Thyroid gland (tissue), 4 donors: ENCODE measurements around the gene PTPN6. TPM values are rescaled to one million over a fixed set of nuclear protein-coding genes. Genes with fewer than 3 reads are reported as not detected.

ENCODE experiments used
- DNase-seq, 2 donors: peaks; one replicate each; pipeline ENCODE4 v3.0.0-alpha.2; 2019
- H3K27ac ChIP-seq, 3 donors: fragments of 200-600 bp; sonication (generic); 1 replicate in 2 of 3; 2 replicates in 1 of 3; pipeline ENCODE4 v1.5.1; 2016 to 2019; ENCODE audit warnings: mild to moderate bottlenecking in 1 of 3, moderate library complexity in 1 of 3
- H3K27me3 ChIP-seq: fragments of 200-600 bp; sonication (generic); one replicate; pipeline ENCODE4 v1.5.1; 2019
- H3K36me3 ChIP-seq, 2 donors: fragments of 200-600 bp; sonication (generic); one replicate each; pipeline ENCODE4 v1.5.1; 2016 to 2019
- H3K4me1 ChIP-seq, 2 donors: fragments of 200-600 bp; sonication (generic); one replicate each; pipeline ENCODE4 v1.5.1; 2017 to 2019
- H3K4me3 ChIP-seq, 3 donors: fragments of 200-600 bp; sonication (generic); replicated peaks in 1 of 3; 1 replicate in 2 of 3; 2 replicates in 1 of 3; pipeline ENCODE4 v1.5.1; 2016; ENCODE audit warnings: mild to moderate bottlenecking in 1 of 3
- H3K9me3 ChIP-seq: fragments of 200-600 bp; sonication (generic); one replicate; pipeline ENCODE4 v1.5.1; 2017
- POLR2A ChIP-seq, 2 donors: fragments of 450-650 bp; IDR thresholded peaks; one replicate each; pipeline ENCODE4 v1.6.1; 2017; ENCODE audit warnings: antibody characterized with exemption in 2 of 2, mild to moderate bottlenecking in 2 of 2, moderate library complexity in 1 of 2
- WGBS, 2 donors: methylation state at CpG; one replicate each; pipeline ENCODE4 v1.1.5; 2017; 5-methylcytosine and 5-hydroxymethylcytosine counted together
- intact Hi-C: fragments of 100-400 bp; cut with DNase I; formaldehyde crosslinking; loops from one replicate; pipeline ENCODE4 v1.15.1; 2023
- total RNA-seq, 4 donors: library from RNA; depleted of rRNA; stranded (reverse); fragments of >200 nt; gene quantifications; one replicate each; pipeline ENCODE4 v1.2.3, GENCODE V29; 2016
- TF ChIP-seq, protein P1 (sequence below), 6 experiments: fragments of 200-600 bp in 3 of 6; fragments of 450-650 bp in 3 of 6; sonication (generic) in 3 of 6; IDR thresholded peaks; one replicate each; pipeline ENCODE4 v1.5.1; 2016 to 2019; ENCODE audit warnings: antibody characterized with exemption in 6 of 6, mild to moderate bottlenecking in 2 of 6, inconsistent platforms in 1 of 6, moderate library complexity in 1 of 6

Gene PTPN6
- total RNA-seq, 4 donors from 2014 or later = 21.7 to 32.3 (median 31.4) TPM

DNA sequence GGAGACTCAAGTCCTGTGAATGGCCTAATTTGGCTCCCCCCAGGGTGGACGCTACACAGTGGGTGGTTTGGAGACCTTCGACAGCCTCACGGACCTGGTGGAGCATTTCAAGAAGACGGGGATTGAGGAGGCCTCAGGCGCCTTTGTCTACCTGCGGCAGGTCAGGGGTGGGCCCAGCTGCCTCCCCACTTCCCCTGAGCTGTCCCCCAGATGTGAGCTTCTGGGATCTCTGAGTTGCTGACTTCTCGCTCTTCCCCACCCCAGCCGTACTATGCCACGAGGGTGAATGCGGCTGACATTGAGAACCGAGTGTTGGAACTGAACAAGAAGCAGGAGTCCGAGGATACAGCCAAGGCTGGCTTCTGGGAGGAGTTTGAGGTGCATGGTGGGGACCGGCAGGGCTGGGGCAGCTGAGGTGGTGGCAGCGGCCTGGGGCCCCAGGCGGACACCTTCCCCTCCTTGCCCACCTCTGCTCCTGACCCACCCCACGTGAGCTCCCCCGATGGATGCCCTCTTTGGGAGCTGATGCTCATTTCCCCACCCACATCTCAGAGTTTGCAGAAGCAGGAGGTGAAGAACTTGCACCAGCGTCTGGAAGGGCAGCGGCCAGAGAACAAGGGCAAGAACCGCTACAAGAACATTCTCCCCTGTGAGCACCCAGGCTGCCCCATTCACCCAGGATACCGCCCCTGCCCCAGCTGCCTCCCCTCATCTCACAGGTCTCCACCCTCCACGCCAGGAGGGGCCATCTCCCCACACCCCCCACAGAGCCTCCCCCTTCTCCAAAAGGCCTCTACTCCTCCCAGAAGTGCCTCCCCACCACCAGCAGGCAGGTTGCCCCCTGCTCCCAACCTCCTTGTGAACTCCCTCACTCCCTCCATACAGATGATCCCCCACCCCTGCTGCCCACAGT, 4.2 kb downstream of the PTPN6 start:
- intact Hi-C loops = no loop called here
- H3K36me3 ChIP-seq = no peaks in the 10 kb centered on the region
- peaks cover 0 to 14% of the 10 kb centered on the region in 2 donors for H3K4me1 ChIP-seq
- H3K27me3 ChIP-seq = no peaks in the 10 kb centered on the region
- TF ChIP-seq POLR2A (IDR thresholded peaks at IDR 0.05) = no peak
- TF ChIP-seq, protein P1, sequence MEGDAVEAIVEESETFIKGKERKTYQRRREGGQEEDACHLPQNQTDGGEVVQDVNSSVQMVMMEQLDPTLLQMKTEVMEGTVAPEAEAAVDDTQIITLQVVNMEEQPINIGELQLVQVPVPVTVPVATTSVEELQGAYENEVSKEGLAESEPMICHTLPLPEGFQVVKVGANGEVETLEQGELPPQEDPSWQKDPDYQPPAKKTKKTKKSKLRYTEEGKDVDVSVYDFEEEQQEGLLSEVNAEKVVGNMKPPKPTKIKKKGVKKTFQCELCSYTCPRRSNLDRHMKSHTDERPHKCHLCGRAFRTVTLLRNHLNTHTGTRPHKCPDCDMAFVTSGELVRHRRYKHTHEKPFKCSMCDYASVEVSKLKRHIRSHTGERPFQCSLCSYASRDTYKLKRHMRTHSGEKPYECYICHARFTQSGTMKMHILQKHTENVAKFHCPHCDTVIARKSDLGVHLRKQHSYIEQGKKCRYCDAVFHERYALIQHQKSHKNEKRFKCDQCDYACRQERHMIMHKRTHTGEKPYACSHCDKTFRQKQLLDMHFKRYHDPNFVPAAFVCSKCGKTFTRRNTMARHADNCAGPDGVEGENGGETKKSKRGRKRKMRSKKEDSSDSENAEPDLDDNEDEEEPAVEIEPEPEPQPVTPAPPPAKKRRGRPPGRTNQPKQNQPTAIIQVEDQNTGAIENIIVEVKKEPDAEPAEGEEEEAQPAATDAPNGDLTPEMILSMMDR (IDR thresholded peaks at IDR 0.05) = no peak
- H3K9me3 ChIP-seq = no peaks in the 10 kb centered on the region
- H3K27ac ChIP-seq = no peak overlapping the region
- no peak overlapping the region for H3K4me3 ChIP-seq
- DNase-seq = no peak
- WGBS, 2 donors = 88 to 91% methylated on average over 16 to 21 of the region's 22 CpGs

DNA sequence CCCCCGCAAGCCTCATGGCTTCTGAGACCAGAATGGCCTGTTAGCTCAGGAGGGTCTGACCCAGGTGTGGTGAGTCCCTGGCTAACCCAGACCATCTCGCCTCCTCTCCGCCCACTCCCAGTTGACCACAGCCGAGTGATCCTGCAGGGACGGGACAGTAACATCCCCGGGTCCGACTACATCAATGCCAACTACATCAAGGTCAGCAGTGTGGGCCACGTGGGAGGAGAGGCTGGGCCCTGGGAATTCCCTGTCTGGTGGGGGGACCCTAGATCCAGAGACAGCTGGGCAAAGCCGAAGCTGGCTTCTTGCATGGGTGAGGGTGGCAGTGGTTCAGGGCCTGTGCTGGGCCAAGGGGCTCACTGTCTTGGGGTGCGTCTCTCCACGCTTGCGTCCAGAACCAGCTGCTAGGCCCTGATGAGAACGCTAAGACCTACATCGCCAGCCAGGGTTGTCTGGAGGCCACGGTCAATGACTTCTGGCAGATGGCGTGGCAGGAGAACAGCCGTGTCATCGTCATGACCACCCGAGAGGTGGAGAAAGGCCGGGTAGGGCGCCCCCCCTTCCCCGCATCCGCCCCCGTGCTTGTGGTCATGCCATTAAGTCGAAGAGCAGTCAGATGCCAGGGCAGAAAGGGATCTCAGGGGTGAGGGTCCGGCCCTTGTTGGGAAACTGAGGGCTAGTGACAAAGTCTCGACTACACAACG, 5.0 kb downstream of the PTPN6 start:
- Histone ChIP-seq H3K36me3 (no peaks in the 10 kb centered on the region), H3K4me3 (no peak overlapping the region), H3K27me3 (no peaks in the 10 kb centered on the region), H3K9me3 (no peaks in the 10 kb centered on the region), H3K4me1 (peaks cover 1 to 19% of the 10 kb centered on the region in 2 donors), H3K27ac (no peak overlapping the region)
- TF ChIP-seq, protein P1 (IDR thresholded peaks at IDR 0.05) = no peak
- TF ChIP-seq POLR2A (IDR thresholded peaks at IDR 0.05) = no peak
- WGBS, 2 donors = 81 to 89% methylated on average over 16 to 28 of the region's 28 CpGs
- DNase-seq = no peak
- intact Hi-C loops = no loop called here

DNA sequence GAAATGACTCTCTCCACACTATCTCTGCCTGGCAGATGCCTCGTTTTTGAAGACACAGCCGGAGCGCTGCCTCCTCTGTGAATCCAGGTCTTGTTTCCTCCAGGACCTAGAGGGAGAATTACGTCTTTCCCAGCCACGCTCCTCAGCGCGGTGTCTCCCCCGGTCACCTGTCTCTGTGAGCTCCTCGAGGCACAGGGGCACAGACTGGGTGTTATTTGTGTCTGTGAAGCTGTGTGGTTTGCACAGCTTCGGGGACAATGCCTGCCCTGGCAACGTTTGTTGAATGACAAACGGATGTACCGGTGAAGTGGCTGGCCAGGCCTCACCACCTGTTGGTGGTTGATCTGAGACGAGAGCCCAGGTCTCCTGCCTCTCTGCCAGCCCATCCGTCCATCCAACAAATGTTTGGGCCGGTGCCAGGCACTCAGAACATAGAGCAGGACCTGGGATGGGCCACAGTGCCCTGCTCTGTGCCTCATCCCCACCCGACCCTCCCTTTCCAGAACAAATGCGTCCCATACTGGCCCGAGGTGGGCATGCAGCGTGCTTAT, 6.1 kb downstream of the PTPN6 start:
- Histone ChIP-seq H3K4me3 (no peak overlapping the region), H3K27me3 (no peaks in the 10 kb centered on the region), H3K4me1 (peaks cover 11 to 29% of the 10 kb centered on the region in 2 donors), H3K9me3 (no peaks in the 10 kb centered on the region), H3K27ac (no peak overlapping the region), H3K36me3 (no peaks in the 10 kb centered on the region)
- WGBS, 2 donors = 89 to 92% methylated on average over 14 to 18 of the region's 20 CpGs
- intact Hi-C loops = no loop called here
- no peak for DNase-seq
- TF ChIP-seq, protein P1 (IDR thresholded peaks at IDR 0.05) = no peak
- no peak for TF ChIP-seq POLR2A (IDR thresholded peaks at IDR 0.05)

DNA sequence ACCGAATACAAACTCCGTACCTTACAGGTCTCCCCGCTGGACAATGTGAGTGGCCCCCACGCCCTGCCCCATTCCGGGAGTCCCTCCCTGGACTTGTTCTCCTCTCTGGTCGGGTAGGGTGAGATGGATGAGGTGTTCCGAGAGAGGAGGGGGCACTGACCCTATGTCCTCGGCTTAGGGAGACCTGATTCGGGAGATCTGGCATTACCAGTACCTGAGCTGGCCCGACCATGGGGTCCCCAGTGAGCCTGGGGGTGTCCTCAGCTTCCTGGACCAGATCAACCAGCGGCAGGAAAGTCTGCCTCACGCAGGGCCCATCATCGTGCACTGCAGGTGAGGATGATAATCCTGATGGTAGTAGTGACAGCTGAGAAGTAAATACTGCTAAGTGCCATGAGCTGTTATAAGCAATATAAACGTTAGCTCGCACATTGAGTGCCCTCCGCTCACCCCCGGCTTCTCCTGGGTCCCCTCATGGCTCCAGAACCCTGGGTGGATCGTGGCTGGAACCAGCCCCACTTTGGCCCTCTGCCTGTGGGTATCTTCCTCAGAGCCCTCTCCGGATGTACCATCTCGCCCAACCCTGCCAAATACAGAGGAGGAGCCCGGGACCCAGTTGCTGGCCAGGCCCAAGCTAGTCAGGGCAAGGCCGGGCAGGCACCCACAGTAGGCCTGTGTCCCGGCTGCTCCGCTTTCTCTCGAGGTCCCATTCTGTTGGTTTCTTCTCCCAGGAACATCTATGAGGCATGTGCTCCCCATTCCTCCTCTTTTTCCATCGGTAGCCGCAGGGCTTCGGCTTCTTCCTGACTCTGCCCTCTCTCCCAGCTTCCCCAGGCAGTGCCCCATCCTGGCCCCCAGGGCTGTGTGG, 6.8 kb downstream of the PTPN6 start:
- intact Hi-C loops = no loop called here
- H3K4me1 ChIP-seq = peaks cover 17 to 35% of the 10 kb centered on the region in 2 donors
- H3K36me3 ChIP-seq = no peaks in the 10 kb centered on the region
- no peaks in the 10 kb centered on the region for H3K27me3 ChIP-seq
- no peak overlapping the region for H3K27ac ChIP-seq
- no peak for DNase-seq
- no peak overlapping the region for H3K4me3 ChIP-seq
- H3K9me3 ChIP-seq = no peaks in the 10 kb centered on the region
- 83 to 90% methylated on average over 27 to 28 of the region's 28 CpGs for WGBS, 2 donors
- TF ChIP-seq, protein P1 (IDR thresholded peaks at IDR 0.05) = no peak
